GM19193 (cell line): ENCODE measurements around the gene LAPTM4A.

Source experiments
- POLR2A ChIP-seq: IDR thresholded peaks from 4 replicates; pipeline ENCODE4 v1.6.1; 2011; ENCODE audit not compliant: insufficient read depth, insufficient read length; ENCODE audit errors: extremely low read depth

The LAPTM4A gene

GRCh38 chr2:20062615-20063545, 11.5 kb upstream of the LAPTM4A start:
- TF ChIP-seq POLR2A = no peak

- no peak for TF ChIP-seq POLR2A
Observed at GRCh38 chr2:20061940-20062339, 10.5 kb upstream of the LAPTM4A start.

DNA sequence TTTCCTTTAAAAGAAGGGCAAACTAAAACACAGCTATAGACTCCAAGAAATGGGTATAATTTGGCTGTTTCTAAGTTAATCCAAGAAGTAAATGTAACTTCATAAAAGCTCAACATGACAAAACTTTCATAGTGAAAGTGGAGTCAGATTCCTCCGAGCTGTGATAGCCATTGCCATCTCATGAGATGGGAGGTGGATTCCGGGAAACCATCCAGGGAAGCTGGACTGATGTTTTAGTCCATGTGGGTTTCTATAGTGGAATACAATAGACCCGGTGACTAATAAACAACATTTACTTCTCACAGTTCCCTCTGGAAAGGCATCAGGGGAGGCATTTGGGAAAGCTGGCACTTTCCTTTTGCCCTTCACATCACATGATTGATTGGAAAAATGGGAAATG, 10.0 kb upstream of the LAPTM4A start:
- no peak for TF ChIP-seq POLR2A

DNA sequence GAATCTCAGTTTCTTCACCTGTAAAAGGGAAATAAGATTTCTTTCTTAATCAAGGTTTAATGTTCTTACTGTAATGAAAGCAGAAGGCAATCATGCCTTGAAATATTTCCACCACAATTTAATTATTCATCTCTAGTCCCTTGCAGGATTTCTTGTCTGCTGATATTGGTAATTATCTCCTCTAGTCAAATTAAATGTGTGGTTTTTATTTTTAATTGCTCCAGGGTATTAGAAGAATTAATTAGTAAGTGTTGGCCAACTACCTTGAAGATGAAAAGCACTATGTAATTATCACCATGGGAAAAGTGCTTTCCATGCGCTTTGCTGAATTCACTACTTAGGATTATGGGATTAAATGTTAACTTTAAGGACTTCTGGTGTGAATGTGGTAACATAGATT, 8.7 kb upstream of the LAPTM4A start:
- no peak for TF ChIP-seq POLR2A

DNA sequence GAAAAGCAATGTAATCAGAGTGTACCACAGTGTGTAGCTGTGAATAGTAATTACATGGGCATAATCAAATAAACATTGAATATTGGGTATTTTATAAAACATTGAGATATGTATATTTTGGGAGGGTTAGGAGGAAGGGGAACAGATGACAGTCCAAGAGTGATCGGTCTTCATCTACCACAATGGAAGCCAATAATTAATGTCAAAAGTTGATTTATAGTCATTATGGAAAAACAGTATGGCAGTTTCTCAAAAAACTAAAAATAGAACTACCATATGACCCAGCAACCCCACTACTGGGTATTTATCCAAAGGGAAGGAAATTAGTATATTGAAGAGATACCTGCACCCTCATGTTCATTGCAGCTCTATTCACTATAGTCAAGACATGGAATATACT, 5.8 kb upstream of the LAPTM4A start:
- no peak for TF ChIP-seq POLR2A

- TF ChIP-seq POLR2A = no peak
Observed at GRCh38 chr2:20054931-20055330, 3.5 kb upstream of the LAPTM4A start.

DNA sequence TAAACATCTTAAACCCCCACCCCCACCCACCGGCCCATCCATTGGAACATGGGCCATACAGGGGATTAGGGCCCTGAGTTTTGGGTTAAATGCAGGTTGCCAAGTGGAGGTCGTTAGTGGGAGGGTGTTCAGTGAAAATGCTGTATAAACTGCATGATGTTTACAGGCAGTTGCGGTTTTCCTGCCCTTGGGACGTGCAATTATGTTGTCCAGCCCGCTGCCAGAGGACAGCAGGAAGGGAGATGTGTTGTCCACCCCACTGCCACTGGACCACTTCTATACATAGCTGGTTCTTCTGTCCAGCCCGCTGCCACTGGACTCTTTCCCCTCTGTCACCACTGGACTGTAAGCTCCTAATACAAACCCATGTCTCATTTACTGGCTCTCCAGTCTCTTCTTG, 2.7 kb upstream of the LAPTM4A start:
- no peak for TF ChIP-seq POLR2A

DNA sequence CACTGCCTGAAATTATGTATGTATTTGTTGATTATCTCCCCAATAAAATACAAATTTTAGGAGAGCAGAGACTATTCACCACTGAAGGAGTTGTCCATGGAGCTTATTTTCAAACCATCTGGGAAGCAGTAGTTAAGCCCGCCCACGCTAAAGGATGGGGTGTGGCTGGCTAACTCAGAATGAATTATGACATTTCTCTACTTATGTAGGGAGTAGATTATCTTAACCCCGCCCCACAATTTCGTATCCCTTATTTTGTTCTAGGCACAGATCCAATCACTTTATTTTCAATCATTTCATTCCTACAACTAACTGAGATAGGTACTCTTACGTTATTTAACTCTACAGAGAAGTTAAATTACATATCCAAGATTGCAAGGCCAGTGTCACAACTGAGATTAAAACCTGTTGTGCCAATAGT, 1.4 kb upstream of the LAPTM4A start:
- TF ChIP-seq POLR2A = no peak

DNA sequence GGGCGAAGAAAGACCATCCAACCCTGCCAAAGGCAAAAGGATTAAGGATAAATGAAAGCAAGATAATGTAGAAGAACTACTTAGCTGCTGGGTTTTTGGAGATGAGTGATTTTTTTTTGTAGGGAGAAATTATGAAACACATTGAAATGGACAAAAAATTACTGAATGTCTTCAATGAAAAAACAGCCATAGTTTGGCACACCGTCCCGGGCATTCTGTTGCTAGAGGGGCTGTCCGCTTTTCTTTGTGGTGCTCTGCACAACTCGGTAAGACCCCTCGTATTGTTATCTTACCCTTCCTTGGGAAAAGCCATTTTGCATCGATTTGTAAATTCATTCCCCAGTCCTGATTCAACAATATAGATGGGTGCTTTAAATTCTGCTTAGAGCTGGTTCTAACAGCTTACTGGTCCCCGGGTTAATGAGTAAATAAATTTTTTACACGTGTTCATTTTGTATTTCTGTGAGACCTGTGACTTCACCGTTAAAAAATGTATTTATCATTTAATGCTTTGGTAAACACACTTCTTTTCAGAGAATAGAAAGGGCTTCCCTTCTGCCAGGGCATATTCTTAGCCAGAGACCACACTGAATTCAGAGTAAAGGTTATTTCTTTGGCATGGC, 912 bp upstream of the LAPTM4A start:
- no peak for TF ChIP-seq POLR2A

GRCh38 chr2:20050646-20051531, 539 bp downstream of the LAPTM4A start:
- TF ChIP-seq POLR2A = no peak

DNA sequence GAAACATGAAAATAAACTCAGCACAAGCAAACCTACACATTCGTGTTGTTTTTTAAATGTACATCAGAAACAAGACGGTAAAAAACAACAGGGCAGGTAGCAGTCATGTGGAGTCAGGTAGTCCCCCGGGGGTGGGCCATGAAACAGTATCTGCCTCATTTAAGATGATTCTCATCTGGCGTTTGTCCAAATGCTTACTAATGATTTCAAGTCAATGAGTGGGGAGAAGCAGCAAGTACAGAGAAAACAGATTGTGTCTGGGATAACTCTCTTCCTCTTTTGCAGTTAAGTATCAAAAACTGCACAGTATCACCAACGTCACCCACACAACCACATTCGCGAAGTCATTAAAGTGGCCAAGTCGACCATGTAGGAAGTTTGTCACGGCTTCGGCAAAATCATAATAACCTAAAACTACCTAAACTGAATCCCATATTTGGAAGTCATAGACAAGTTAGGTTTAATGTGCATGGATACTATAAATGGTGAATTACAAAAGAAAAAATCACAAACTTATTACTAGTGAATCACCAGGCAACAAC, 1.3 kb downstream of the LAPTM4A start:
- no peak for TF ChIP-seq POLR2A

GRCh38 chr2:20049637-20050036, 1.8 kb downstream of the LAPTM4A start:
- no peak for TF ChIP-seq POLR2A

GRCh38 chr2:20048488-20049448, 2.7 kb downstream of the LAPTM4A start:
- no peak for TF ChIP-seq POLR2A

DNA sequence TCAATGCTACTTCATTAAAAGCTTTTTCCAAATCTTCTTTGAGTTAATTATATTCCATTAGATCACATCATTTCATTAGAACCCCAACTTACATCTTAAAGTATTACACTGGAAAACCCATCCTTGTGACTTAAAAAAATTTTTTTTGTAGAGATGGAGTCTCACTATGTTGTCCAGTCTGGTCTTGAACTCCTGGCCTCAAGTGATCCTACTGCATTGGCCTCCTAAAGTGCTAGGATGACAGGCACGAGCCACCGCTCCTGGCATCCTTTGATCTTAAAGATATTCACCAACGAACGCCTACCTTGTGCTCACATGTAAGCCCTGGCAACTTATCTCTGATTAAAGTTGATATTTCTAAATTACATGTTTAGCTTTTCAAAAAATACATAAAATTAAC, 6.7 kb downstream of the LAPTM4A start:
- no peak for TF ChIP-seq POLR2A
